ENCODE measurements around the gene WDR4.
"Not testable (repeated sequence)": the region's sequence is repeated elsewhere in the genome, so short reads cannot be mapped to it uniquely, and the experiment has no call there.

The WDR4 gene

DNA sequence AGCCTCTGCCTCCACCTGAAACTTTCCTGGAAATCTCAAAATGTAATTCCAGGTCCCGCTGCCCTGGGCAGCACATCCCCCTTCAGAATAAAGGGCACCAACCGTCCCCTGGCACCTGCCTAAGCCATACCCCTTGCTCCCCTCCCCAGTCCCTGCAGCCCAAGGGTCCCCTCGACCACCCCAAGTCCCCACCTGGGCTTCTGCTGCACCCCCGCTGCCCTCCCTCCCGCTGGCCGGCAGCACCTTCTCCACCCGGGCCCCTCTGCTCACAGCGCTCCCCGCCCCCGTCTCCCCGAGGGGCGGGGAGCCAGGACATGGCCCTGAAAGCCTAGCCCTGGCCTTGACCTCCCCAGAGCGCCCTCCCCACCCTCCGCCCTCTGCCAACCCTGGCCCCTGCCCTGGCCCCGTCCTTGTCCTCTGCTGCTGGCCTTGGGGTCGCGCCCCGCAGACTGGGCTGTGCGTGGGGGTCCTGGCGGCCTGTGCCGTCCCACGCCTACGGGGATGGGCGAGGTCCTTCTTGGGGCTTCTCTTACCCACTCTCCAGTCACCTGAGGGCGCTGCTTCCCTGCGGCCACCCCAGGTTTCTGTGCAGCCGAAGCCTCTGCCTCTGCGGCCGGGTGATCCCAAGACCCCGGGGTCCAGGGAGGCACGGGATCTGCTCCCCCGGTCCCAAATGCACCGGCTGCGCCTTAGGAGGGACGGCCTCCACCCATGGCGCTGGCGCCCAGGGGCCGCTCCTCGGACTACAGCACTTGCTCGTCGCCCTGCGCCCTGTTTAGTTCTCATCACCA lies 41.7 kb downstream of the WDR4 start:
- FAIRE-seq: no peak

DNA sequence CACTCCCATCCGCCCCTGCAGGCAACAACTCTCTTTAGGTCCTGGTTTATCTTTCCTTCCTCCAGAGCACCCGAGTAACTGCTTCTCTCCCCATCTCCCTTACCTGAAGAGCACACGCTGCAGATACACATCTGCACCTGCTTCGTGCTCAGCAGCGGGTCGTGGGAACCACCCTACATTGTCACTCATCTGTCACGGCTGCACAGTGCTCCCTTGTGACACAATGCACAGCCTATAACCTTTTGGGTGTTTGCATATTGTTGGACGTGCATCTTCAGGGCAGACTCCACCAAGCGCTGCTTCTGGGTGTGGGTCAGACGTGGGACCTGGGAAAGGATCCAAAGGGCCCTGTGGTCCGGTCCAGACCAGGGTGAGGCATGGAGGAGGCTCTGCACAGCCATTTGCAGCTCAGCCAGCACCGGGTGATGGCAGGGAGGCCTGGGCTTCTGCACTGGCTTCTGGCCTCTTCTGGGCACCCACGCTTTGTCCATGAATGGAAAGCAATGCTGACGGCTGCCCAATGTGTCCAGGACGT lies 42.5 kb downstream of the WDR4 start:
- no peak for FAIRE-seq

DNA sequence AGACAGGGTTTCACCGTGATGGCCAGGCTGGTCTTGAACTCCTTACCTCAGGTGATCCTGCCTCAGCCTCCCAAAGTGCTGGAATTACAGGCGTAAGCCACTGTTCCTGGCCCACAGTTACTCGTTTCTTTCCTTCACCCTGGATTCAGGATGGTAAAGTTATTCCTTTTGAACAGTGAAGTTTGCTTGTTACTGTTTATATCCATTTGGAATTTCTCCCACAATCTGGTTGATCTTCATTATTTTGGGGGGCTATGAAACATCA lies 43.0 kb downstream of the WDR4 start:
- no peak for FAIRE-seq

DNA sequence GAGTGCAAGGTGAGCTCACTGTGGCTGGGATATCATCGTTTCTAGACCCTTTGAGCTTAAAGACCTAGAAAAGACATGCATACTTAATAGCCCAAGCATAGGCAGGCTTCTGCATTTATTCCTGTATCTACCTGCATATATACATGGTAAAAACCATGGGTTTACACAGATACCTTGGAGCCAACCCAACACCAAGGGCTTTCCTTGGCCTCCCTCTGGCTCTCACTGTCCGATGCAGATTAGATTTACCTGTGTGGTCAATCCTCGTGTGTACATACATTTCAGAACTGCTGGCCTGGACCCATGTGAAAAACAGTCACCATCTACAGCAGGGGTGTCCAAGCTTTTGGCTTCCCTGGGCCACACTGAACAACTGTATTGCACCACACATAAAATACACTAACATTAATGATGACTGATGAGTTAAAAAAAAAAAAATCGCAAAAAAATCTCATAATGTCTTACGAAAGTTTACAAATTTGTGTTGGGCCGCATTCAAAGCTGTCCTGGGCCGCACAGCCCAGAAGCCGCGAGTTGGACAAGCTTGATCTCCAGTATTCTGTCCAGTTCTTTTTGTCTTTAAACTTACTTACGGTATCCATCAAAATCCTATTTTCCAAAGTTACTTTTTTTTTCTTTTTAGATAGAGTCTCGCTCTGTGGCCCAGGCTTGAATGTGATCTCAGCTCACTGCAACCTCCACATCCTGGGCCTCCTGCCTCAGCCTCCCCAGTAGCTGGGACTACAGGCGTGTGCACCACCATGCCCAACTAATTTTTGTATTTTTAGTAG lies 43.5 kb downstream of the WDR4 start:
- no peak for FAIRE-seq

DNA sequence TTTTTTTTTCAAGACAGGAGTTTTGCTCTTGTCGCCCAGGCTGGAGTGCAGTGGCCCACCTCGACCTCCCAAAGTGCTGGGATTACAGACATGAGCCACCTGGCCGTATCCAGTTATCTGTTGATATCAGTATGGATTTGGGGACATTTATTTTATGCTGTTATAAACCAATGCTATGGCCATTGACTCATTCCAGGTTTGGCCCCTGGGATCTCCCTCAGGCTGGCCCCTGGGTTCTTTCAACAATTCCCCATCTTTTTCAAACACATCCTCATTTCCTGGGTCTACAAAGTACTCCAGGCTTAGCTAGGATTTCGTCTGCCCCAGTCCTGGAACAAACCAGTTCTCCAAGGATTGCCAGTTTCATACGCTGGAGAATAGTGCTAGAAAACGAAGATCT lies 44.1 kb downstream of the WDR4 start:
- FAIRE-seq: no peak

DNA sequence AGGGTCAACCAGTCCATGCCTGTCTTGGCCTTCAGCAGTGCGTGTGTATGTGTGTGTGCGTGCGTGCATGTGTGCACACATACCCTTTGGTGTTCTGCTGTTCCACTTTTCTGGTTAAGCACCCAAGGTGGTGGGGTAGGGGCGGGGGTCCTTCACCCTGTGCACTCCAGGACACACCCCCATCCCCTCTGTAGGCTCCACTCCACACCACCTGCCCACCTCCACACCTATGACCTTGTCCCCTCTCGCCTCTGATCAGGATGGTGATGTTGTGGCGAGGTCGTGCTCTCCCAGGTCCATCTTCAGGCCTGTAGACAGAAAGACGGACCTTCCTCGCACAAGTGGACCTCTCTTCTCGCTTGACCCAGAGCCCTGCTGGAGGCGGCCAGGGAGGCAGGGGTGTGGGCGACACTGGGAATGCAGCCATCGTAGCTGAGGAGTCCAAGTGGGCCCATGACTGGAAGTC lies 44.6 kb downstream of the WDR4 start:
- FAIRE-seq: no peak

DNA sequence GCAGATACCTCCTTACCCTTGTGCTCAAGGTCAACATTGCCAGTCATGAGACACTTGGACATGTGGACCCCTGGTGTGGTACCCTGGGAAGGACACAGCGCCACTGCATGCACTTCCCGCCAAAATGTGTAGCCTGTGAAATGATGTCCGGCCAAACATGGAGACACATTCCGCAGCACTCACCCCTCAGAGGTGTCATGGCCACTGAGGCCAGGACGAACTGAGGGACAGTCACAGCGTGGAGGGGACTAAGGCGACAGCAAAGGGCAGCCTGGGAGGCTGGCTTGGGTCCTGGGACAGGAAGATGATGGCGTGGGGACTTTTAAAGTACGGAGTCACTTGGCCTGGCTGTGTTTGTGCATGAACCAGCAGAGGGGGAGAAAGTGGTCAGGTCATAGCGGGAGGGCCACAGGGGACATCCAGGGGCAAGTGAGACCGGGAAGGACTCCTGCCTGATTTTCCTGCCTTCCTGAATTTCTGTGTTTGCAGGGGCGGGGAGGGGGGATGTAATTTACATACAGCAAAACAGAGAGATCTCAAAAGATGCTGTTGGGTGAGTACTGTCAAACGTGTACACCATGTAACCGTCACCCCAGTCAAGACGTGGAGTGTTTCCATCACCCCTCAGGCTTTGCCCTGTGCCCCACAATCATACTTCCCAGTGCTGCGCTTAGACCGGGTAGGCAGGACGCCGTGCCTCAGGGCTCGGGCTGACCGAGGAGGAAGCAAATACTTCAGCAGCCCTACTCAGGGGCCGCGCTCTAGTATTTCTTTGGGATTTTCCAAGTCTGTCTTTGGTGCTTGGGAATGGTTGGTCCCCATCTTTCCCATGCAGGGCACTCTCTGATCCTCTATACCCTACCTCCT lies 45.2 kb downstream of the WDR4 start:
- FAIRE-seq: no peak

DNA sequence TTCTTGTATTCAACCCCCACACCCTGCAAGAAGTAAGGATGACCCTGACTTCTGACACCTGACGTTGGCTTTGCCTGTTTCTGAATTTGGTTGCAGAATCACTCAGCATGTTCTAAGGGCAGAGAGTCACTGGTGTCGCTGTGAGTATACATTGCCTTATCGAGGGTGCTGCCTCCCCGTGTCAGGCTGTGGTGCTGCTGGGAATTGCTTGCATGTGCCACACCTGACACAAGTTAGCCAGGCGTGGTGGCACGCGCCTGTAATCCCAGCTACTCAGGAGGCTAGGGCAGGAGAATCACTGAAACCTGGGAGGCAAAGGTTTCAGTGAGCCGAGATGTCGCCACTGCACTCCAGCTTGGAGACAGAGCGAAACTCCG lies 45.9 kb downstream of the WDR4 start:
- no peak for FAIRE-seq

DNA sequence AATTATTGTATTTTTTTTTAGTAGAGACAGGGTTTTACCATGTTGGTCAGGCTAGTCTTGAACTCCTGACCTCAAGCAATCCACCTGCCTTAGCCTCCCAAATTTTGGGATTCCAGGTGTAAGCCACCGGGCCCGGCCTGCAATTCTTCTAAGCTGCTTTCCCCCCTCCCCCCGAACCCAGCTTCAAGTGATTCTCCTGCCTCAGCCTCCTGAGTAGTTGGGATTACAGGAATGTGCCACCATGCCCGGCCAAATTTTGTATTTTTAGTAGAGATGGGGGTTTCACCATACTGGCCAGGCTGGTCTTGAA lies 47.1 kb downstream of the WDR4 start:
- not testable (repeated sequence) for FAIRE-seq

DNA sequence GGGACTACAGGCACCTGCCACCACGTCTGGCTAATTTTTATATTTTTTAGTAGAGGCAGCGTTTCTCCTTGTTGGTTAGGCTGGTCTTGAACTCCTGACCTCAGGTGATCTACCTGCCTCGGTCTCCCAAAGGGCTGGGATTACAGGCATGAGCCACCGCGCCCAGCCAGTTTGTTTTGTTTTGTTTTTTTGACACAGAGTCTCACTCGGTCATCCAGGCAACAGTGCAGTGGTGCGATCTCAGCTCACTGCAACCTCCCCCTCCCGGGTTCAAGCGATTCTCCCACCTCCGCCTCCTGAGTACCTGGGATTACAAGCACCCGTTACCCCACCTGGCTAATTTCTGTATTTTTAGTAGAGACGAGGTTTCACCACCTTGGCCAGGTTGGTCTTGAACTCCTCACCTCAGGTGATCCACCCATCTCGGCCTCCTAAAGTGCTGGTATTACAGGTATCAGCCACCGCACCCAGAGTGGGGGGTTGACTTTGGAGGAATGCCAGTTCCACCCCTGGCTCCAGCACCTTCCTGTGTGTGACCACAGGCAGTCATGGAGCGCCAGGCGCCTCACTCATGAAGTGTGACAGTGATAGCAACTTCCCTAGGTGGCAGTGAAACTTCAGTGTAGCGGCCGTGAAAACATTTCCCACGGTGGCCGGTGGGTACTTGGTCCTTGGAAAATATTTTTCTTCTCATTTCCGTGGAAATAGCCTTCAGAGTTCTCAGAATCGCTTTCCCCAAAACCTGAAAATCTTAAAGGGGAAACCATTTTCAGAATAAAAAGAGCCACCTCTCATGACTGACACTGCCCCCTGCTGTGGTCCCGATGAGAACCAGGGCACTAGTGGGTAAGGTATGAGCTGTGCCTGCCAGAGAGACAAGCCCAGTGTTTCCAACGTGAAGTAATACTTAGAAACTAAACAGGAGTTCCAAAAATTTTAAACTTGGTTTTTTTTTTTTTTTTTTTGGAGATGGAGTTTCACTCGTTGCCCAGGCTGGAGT lies 48.6 kb downstream of the WDR4 start:
- FAIRE-seq: no peak

DNA sequence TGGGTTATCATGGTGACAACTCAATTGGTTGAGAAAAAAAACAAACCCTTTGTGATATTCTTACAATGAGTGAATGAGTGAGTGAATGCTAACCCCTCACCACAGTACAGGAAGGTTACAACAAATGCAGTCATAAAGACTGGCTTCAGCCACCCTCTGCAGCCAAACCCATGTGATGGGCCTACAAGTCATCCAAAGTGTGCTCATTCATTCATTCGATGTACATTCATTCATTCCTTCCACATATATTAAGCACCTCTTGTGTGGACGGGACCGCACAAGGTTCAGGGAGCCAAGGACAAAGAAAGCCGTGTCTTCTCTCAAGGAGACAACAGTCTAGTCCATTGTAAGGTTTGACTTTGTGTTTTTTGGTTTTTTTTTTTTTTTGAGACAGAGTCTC lies 49.4 kb downstream of the WDR4 start:
- FAIRE-seq: no peak

DNA sequence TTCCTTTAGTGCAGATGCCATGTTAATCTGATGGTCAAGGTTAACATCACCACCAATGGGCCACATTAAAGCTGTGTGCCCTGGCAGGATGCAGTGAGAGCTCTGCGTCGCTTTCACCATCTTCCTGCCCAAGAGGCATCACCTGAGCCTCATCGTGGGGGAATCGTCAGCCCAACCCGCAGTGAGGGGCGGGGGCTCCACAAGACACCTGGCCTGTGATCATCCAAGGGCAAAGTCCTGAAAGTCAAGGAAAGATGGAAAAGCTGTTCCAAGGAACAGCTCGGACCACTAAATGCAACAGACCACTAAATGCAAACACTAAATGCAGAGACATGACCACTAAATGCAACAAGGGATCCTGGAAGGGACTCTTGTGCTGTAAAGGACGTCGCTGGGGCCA lies 49.9 kb downstream of the WDR4 start:
- FAIRE-seq: no peak

DNA sequence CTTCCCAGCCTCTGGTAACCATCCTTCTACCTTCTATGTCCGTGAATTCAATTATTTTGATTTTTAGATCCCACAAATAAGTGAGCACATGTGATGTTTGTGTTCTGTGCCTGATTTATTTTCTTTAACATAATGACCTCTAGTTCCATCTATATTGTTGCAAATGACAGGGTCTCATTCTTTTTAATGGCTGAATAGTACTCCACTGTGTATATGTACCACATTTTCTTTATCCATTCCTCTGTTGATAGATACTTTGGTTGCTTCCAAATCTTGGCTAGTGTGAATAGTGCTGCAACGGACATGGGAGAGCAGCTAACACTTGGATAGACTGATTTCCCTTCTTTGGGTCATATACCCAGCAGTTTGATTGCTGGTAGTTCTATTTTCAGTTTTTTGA lies 51.8 kb downstream of the WDR4 start:
- no peak for FAIRE-seq

DNA sequence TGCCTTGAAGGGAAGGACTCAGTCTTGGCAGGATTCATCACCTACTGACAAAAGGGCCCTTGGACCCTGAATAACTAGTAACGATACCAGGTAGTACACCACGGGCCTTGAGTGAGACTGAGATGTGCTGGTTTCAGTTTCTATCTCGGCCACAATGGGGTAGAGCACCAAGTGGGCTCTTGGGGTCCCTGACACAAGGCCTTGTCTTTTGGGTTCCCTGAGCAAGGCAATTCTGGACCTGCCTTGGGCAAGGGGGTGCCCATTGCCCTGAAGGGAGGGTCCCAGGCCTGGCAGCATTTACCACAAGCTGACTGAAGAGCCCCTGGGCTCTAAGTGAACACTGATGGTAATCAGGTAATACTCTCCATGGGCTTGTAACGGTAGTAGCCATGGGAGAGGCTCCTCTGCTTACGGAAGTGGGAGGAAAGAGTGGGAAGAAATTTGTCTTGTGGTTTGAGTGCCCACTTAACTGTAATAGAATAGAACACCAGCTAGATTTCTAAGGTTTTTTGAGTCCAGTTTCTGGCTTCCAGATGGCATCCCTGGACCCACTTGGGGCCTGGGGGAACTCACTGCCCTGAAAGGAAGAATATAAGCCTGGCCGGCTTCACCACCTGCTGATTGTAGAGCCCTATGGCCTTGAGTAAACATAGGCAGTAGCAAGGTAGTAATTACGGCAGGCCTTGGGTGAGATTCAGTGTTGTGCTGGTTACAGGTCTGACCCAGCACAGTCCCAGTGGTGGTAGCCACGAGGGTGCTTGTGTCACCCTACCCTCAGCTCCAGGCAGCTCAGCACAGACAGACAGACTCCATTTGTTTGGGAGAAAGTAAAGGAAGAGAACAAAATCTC lies 58.5 kb downstream of the WDR4 start:
- no peak for FAIRE-seq

DNA sequence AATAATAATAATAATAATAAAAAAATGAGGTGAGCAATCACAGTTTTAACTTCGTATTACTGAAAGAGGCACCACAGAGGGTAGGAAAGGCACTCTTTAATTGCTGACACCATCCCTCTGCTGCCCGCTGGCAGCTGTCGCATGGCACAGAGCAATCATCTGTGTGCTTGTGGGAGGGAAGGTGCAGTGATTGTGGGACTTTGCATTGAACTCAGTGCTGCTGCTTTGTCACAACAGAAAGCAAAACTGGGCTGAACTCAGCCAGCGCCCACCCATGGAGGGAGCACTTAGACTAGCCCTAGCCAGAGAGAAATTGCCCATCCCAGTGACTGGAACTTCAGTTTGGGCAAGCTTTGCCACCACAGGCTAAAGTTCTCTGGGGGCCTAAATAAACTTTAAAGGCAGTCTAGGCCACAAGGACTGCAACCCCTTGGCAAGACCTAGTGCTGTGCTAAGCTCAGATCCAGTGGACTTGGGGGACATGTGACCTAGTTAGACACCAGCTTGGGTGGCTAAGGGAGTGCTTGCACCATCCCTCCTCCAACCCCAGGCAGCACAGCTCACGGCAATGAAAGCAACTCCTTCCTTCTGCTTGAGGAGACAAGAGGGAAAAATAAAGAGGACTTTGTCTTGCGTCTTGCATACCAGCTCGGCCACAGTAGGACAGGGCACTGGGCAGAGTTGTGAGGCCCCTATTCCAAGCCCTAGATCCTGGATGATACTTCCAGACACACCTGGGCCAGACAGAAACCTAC lies 59.3 kb downstream of the WDR4 start:
- no peak for FAIRE-seq

DNA sequence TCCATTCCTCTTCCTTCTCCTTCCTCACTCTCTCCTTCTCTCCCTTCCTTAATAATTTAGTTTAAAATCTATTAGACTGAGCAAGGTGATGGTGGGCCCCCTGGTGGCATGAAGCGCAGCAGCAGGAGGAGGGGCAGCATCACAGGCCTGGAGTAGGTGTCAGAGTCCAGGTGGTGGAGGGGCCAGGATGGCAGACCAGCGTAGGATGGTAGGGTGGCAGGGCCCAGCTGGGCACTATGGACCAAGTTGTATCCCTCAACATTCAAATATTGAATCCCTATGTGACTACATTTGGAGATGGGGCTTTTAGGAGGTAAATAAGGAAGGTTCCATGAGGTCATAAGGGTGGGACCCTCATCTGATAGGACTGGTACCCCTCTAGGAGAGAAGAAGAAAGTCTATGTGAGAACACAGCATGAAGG lies 61.0 kb downstream of the WDR4 start:
- no peak for FAIRE-seq

DNA sequence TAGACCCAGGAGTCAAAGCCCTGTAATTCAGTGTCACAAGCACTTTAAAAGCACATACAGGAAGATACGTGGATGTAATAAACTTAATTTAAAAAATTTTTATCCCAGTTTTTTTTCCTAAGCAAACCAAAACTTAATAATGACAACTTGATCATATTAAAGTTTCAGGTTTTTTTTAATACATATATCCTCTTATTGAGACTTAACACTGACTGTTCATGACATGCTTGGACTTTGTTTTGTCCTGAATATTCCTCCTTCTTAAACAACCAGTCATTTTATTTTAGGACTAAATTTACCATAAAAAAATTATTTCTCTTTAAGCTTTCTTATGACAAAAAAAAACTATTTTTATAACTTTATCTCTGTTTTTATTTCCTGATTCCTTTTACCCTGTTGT lies 64.1 kb downstream of the WDR4 start:
- peak; percentile 21 for FAIRE-seq

DNA sequence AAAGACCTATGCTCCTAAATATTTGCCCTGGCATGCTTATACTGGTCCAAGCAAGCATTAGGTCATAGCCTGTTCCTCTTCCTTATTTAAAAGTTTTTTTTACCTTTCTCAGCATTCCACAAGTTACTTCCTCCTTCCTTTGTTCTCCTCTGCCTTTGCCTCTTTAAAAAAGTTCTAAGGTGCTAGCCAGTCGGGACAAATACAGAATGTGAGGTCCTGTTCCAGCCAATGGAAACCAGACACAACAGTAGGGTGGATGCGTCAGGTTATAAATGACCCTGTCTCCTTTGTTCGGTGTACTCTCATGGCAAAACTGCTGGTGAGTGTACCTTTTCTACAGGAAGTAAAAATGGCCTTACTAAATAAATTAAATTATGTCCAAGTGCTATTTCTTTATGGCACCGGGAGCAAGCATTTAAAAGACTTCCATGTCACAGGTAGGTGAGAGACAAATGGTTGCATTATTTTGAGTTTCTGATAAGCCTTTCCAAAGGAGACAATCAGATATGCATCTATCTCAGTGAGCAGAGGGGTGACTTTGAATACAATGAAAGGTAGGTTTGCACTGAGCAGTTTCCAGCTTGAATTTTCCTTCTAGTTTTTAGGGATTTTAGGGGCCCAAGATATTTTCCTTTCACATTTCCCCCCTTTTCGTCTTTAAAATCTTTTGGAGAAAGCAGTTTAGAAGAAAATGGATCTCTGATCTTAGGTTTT lies 66.7 kb downstream of the WDR4 start:
- not testable (repeated sequence) for FAIRE-seq

DNA sequence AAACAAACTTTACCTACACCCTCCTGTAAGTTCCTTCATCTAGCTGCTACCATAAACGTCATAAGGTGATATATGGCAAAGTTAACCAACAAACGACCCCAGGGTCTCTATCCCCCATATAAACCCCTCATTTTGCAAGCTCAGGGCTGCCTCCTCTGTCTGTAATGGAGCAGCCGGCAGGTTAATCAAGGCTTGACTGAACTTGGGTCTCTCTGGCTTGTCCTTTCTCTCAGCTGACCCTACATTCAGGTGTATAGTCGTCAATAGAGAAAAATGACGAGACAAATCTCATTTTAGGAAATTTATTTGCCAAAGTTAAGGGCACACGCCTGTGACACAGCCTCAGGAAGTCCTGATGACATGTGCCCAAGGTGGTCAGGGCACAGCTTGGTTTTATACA lies 67.4 kb downstream of the WDR4 start:
- FAIRE-seq: no peak

All from colon (tissue), 2 donors.